Choroid plexus epithelial cell (primary cell): Measurements from ENCODE around the gene BCL2.
A peak's percentile ranks its signal among the peaks of the same experiment; 100 is the strongest.

Experiments used
- DNase-seq: peaks from one replicate; pipeline ENCODE4 v3.0.0-alpha.2; 2010; ENCODE audit warnings: low read depth
- H3K4me3 ChIP-seq: 2 replicates; pipeline ENCODE4 v1.5.1; 2011; ENCODE audit warnings: low read depth, mild to moderate bottlenecking, control low read depth, low read length, moderate library complexity
- CTCF ChIP-seq: conservative IDR thresholded peaks from 2 replicates; pipeline ENCODE4 v1.5.1; 2011; ENCODE audit warnings: low read depth, mild to moderate bottlenecking, control low read depth, inconsistent platforms, low read length, moderate library complexity

Gene BCL2

GRCh38 chr18:63232826-63233225 lies 86.7 kb downstream of the BCL2 start:
- no peak for TF ChIP-seq CTCF
- H3K4me3 ChIP-seq, result no peak overlapping the region
- no peak for DNase-seq

- TF ChIP-seq CTCF, result no peak
- H3K4me3 ChIP-seq, result no peak overlapping the region
- peak; percentile 44 for DNase-seq
These were observed 89.6 kb downstream of the BCL2 start for GRCh38 chr18:63229971-63230370.

GRCh38 chr18:63225434-63225833 lies 94.1 kb downstream of the BCL2 start:
- no peak overlapping the region for H3K4me3 ChIP-seq
- no peak for TF ChIP-seq CTCF
- no peak for DNase-seq

GRCh38 chr18:63224630-63225029 lies 94.9 kb downstream of the BCL2 start:
- no peak for DNase-seq
- no peak for TF ChIP-seq CTCF
- no peak overlapping the region for H3K4me3 ChIP-seq

GRCh38 chr18:63223837-63224236 lies 95.7 kb downstream of the BCL2 start:
- H3K4me3 ChIP-seq, result no peak overlapping the region
- DNase-seq, result no peak
- no peak for TF ChIP-seq CTCF

GRCh38 chr18:63220903-63221302 lies 98.7 kb downstream of the BCL2 start:
- no peak for TF ChIP-seq CTCF
- DNase-seq, result no peak
- H3K4me3 ChIP-seq, result no peak overlapping the region

GRCh38 chr18:63218472-63218871 lies 101.1 kb downstream of the BCL2 start:
- TF ChIP-seq CTCF, result no peak
- H3K4me3 ChIP-seq, result no peak overlapping the region
- no peak for DNase-seq
